Retina (tissue), 1 donor: ENCODE results near the gene FAM180A.

Experiments
- DNase-seq: peaks from one replicate; pipeline ENCODE4 v3.0.0-alpha.2; 2016

Gene FAM180A

GRCh38 chr7:135736586-135737305, 11.9 kb downstream of the FAM180A start:
- DNase-seq: no peak

GRCh38 chr7:135734343-135734689, 14.3 kb downstream of the FAM180A start:
- no peak for DNase-seq

GRCh38 chr7:135733603-135734342, 14.8 kb downstream of the FAM180A start:
- DNase-seq: no peak

GRCh38 chr7:135731131-135731530, 17.5 kb downstream of the FAM180A start:
- DNase-seq: no peak

GRCh38 chr7:135729230-135729629, 19.4 kb downstream of the FAM180A start:
- no peak for DNase-seq

- DNase-seq: no peak
These were observed 20.4 kb downstream of the FAM180A start, which contains the start of gene SLC13A4 for GRCh38 chr7:135728136-135728669. Gene SLC13A4, minus strand, starts transcription at chr7:135728186. Its CDS starts 690 bp downstream, at chr7:135727496.

- no peak for DNase-seq
These were observed 21.5 kb downstream of the FAM180A start for GRCh38 chr7:135726911-135727673.

GRCh38 chr7:135726276-135726788, 22.3 kb downstream of the FAM180A start:
- no peak for DNase-seq

- no peak for DNase-seq
These were observed 25.2 kb downstream of the FAM180A start for GRCh38 chr7:135723411-135723810.

- no peak for DNase-seq
These were observed 27.3 kb downstream of the FAM180A start for GRCh38 chr7:135721198-135721820.

- DNase-seq: no peak
These were observed 28.9 kb downstream of the FAM180A start for GRCh38 chr7:135719688-135720087.

- peak; percentile 50 for DNase-seq
These were observed 29.7 kb downstream of the FAM180A start for GRCh38 chr7:135718794-135719437.

- no peak for DNase-seq
These were observed 30.4 kb downstream of the FAM180A start for GRCh38 chr7:135718219-135718618.

GRCh38 chr7:135717693-135718092, 30.9 kb downstream of the FAM180A start:
- DNase-seq: no peak

- no peak for DNase-seq
These were observed 31.9 kb downstream of the FAM180A start for GRCh38 chr7:135716677-135717238.

- no peak for DNase-seq
These were observed 32.9 kb downstream of the FAM180A start for GRCh38 chr7:135715673-135716072.

- no peak for DNase-seq
These were observed 33.5 kb downstream of the FAM180A start for GRCh38 chr7:135715055-135715522.

GRCh38 chr7:135714534-135715009, 34.0 kb downstream of the FAM180A start:
- DNase-seq: peak; percentile 64

GRCh38 chr7:135713836-135714470, 34.7 kb downstream of the FAM180A start:
- no peak for DNase-seq

- DNase-seq: no peak
These were observed 35.8 kb downstream of the FAM180A start for GRCh38 chr7:135712796-135713195.
